K562 (cell line): ENCODE measurements around the gene DMBT1.

ENCODE experiments used
- HMG20A ChIP-seq: fragments of 450-650 bp; formaldehyde crosslinking; conservative IDR thresholded peaks from 2 replicates; pipeline ENCODE4 v1.4.0; 2020; ENCODE audit warnings: mild to moderate bottlenecking, mixed read lengths
- KDM5B ChIP-seq: fragments of 200-600 bp; sonication (generic); IDR thresholded peaks from 2 replicates; pipeline ENCODE4 v1.6.1; 2012; ENCODE audit warnings: low read depth, mild to moderate bottlenecking, moderate library complexity, low read length, control low read depth, inconsistent platforms; ENCODE audit not compliant: insufficient replicate concordance
- NCOA6 ChIP-seq: fragments of 450-650 bp; IDR thresholded peaks from 2 replicates; pipeline ENCODE4 v1.6.1; 2017; ENCODE audit warnings: mild to moderate bottlenecking
- PKNOX1 ChIP-seq: fragments of 450-650 bp; IDR thresholded peaks from 2 replicates; pipeline ENCODE4 v1.6.1; 2016
- POLR2A ChIP-seq: fragments of 450-650 bp; conservative IDR thresholded peaks from 2 replicates; pipeline ENCODE4 v1.6.1; 2016
- SMC3 ChIP-seq: conservative IDR thresholded peaks from 2 replicates; pipeline ENCODE4 v1.6.1; 2011; ENCODE audit warnings: low read depth, low read length, improper control_type of control experiment; ENCODE audit not compliant: insufficient read depth
- SOX6 ChIP-seq: fragments of 450-650 bp; IDR thresholded peaks from 2 replicates; pipeline ENCODE4 v1.6.1; 2014; ENCODE audit warnings: mild to moderate bottlenecking
- ZBTB7A ChIP-seq: IDR thresholded peaks from 2 replicates; pipeline ENCODE4 v1.6.1; 2011; ENCODE audit warnings: low read depth, mild to moderate bottlenecking, low read length, moderate library complexity, borderline replicate concordance; ENCODE audit not compliant: control insufficient read depth
- ZFP1 ChIP-seq: fragments of 450-650 bp; formaldehyde crosslinking; IDR thresholded peaks from 2 replicates; pipeline ENCODE4 v1.4.0; 2020; ENCODE audit warnings: mild to moderate bottlenecking, mixed read lengths
- ZNF184 ChIP-seq: sonication (generic); formaldehyde crosslinking; IDR thresholded peaks from 2 replicates; pipeline ENCODE4 v1.5.0; 2020; ENCODE audit warnings: missing genetic modification reagents
- ZNF384 ChIP-seq: IDR thresholded peaks from 2 replicates; pipeline ENCODE4 v1.6.1; 2012; ENCODE audit warnings: low read depth, low read length, improper control_type of control experiment
- TF ChIP-seq, protein P1 (sequence below): fragments of 450-650 bp; IDR thresholded peaks from 2 replicates; pipeline ENCODE4 v1.7.1; 2018; ENCODE audit warnings: mild to moderate bottlenecking, low read depth; ENCODE audit not compliant: partially characterized antibody
- TF ChIP-seq, protein P2 (sequence below): sonication (generic); formaldehyde crosslinking; IDR thresholded peaks from 2 replicates; pipeline ENCODE4 v1.8.1; 2023; ENCODE audit warnings: missing genetic modification reagents, mild to moderate bottlenecking, borderline replicate concordance

DNA sequence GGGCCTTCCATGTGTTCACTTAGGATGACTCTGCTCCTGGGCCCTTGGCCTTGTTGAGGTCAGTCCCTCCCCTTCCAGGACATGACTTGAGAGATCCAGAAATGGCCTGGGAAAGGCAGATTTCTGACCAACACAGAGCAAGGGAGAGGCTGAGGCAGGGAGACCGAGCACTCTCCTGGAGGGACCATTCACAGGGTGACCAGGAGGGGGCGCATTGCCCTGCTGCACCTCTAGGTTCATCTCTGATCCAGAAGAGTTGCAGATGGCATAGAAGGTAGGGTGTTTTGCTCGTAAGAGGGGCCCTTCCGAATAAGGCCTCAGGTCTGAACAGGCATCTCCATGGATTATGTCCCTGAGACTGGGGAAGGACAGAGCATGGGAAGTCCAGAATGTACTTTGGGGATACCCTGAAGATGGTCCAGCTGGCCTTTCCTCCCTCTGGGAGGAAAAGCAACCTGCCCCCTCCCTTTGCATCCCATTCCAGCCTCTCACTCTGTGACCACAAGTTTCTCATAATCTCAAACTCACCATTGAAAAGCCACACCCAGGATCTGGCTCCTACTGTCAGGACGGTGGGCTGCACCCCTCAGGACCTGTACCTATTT, 6.6 kb downstream of the DMBT1 start:
- TF ChIP-seq KDM5B (no peak), NCOA6 (no peak), ZBTB7A (no peak), ZFP1 (no peak), HMG20A (CRISPR knock-in tag) (no peak), SOX6 (no peak), PKNOX1 (no peak), ZNF184 (CRISPR knock-in tag) (no peak), ZNF384 (no peak), POLR2A (no peak), SMC3 (0 out of 2 replicates have a peak, but pooled peaks have one; percentile 7)
- TF ChIP-seq, protein P1, sequence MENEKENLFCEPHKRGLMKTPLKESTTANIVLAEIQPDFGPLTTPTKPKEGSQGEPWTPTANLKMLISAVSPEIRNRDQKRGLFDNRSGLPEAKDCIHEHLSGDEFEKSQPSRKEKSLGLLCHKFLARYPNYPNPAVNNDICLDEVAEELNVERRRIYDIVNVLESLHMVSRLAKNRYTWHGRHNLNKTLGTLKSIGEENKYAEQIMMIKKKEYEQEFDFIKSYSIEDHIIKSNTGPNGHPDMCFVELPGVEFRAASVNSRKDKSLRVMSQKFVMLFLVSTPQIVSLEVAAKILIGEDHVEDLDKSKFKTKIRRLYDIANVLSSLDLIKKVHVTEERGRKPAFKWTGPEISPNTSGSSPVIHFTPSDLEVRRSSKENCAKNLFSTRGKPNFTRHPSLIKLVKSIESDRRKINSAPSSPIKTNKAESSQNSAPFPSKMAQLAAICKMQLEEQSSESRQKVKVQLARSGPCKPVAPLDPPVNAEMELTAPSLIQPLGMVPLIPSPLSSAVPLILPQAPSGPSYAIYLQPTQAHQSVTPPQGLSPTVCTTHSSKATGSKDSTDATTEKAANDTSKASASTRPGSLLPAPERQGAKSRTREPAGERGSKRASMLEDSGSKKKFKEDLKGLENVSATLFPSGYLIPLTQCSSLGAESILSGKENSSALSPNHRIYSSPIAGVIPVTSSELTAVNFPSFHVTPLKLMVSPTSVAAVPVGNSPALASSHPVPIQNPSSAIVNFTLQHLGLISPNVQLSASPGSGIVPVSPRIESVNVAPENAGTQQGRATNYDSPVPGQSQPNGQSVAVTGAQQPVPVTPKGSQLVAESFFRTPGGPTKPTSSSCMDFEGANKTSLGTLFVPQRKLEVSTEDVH: no peak
- TF ChIP-seq, protein P2, sequence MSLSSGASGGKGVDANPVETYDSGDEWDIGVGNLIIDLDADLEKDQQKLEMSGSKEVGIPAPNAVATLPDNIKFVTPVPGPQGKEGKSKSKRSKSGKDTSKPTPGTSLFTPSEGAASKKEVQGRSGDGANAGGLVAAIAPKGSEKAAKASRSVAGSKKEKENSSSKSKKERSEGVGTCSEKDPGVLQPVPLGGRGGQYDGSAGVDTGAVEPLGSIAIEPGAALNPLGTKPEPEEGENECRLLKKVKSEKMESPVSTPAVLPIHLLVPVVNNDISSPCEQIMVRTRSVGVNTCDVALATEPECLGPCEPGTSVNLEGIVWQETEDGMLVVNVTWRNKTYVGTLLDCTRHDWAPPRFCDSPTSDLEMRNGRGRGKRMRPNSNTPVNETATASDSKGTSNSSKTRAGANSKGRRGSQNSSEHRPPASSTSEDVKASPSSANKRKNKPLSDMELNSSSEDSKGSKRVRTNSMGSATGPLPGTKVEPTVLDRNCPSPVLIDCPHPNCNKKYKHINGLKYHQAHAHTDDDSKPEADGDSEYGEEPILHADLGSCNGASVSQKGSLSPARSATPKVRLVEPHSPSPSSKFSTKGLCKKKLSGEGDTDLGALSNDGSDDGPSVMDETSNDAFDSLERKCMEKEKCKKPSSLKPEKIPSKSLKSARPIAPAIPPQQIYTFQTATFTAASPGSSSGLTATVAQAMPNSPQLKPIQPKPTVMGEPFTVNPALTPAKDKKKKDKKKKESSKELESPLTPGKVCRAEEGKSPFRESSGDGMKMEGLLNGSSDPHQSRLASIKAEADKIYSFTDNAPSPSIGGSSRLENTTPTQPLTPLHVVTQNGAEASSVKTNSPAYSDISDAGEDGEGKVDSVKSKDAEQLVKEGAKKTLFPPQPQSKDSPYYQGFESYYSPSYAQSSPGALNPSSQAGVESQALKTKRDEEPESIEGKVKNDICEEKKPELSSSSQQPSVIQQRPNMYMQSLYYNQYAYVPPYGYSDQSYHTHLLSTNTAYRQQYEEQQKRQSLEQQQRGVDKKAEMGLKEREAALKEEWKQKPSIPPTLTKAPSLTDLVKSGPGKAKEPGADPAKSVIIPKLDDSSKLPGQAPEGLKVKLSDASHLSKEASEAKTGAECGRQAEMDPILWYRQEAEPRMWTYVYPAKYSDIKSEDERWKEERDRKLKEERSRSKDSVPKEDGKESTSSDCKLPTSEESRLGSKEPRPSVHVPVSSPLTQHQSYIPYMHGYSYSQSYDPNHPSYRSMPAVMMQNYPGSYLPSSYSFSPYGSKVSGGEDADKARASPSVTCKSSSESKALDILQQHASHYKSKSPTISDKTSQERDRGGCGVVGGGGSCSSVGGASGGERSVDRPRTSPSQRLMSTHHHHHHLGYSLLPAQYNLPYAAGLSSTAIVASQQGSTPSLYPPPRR: no peak
